Measurements from ENCODE around the gene ARHGAP22.

The ARHGAP22 gene

DNA sequence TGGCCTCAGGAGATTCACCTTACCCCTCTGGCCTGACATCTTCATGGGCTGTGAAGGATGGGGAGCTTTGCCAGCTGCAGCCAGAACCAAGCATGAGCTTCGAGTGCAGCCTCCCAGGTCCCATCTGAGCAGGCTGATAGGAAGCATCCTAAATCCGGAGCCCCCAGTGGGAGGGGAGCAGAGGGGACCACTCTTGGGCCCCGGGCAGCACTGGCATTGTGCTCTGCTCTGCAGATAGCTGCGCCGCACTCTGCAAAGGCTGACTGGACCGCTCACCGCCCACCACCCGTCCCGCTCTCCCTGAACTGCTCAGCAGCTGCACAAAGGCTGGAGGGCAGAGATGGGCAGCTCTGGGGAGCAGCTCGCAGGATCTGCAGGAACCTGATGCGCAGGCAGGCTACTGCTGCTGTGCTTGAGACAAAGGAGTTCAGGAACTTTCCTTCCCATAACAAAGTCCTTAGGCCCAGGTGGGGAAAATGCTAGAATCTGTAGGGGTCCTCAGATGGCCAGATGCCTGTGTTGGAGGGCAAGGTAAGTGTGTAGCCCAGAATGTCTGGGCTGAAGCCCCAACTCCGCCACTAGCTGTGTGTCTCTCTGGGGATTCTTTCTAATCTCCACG, 51.8 kb downstream of the ARHGAP22 start:
- no peak for DNase-seq (ENCODE audit: low read depth)

DNA sequence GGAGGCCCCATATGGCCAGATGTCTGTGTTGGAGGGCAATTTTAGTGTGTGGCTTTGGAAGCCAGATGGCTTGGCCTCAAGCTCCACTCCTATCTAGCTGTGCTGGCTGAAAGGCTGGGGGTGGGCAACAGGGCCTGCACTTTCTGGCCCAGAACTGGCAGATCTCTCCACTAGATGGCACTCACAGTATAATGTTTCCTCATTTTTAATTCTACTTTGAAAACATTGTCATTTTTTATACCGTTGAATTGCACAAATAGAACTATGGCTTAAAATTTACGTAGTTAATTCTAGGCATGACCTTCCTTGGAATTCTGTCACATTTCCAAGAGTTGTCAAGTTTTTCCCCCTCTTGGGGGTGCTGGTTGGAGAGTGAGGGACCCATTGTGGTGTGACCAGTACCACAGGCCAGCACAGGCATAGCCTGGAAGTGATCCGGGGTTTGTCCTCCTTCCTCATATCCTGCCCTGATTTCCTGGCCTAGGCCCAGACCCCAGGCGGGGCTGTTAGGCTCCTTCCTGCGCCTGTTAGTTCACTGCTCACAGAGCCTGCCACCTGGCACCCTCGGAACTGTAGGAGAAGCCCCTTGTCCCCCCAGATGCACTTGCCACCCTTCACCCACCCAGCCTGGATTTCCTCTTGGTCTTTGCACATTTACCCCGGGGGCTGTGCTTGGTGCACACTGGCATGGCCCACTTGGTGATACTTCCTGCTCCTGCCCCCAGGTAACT, 52.8 kb downstream of the ARHGAP22 start:
- no peak for DNase-seq (ENCODE audit: low read depth)

DNA sequence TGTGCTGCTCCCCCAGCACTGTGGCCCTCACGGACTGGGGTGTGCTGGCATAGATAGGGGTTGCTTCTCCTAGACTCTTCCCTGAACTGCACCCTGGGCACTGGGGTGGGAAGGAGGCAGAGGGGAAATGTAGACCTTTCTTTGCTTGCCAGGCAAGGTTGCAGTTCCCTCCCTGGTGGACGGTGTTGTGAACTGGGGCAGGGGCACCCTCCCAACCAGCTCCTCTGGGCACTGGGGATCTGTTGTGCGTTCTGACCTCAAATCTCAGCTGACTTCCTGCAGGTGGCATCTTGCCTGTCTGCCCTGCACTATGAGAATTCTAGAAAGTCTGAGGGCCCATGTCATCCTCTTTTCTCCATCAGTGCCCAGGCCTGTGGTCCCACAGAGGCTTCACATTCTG, 53.9 kb downstream of the ARHGAP22 start:
- DNase-seq (ENCODE audit: low read depth) = no peak

DNA sequence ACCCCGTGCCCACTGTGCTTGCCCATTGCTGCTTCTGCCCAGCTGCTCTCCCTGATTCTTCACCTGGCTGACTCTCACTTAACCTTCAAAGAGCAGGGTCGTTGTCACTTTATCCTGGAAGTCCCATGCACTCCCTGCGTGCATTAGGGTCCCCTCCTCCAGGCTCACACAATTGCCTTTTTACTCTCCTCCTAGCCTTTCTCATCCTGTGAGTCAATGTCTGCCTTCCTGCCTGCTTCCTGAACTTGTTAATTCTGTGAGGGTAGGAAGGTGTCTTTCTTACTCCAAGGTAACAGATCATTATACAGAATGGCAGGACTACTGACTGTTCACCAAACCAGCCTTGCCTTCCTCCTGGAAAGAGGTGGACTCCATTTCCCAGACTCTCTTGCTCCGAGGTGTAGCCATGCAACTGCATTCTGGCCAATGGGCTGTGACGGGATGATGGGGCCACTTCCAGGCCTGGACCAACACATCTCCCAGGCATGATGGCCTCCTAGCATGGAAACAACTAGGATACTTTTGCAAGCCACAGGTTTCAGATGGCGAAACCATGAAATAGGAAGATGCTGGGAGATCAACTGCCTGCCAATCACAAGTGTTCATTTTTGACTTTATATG, 54.7 kb downstream of the ARHGAP22 start:
- DNase-seq (ENCODE audit: low read depth) = no peak

DNA sequence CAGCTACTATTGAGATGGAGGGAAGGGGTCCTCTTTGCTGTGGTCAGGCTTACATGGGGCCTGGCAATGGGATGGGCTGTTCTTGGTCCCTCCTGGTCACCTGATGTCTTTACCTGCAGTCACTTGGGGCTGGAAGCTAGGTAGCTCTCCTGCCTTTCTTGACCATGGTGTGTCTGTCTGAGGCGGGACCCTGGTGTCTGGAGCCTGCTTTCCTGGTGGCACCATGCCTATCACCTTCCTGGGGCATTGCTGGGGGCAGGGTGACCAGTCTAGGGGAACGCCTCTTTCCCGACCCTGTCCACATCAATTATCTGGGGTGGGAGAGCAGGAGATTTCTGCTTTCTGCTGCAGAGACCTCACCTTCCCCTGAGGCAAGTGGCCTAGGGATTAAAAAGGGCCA, 55.6 kb downstream of the ARHGAP22 start:
- no peak for DNase-seq (ENCODE audit: low read depth)

DNA sequence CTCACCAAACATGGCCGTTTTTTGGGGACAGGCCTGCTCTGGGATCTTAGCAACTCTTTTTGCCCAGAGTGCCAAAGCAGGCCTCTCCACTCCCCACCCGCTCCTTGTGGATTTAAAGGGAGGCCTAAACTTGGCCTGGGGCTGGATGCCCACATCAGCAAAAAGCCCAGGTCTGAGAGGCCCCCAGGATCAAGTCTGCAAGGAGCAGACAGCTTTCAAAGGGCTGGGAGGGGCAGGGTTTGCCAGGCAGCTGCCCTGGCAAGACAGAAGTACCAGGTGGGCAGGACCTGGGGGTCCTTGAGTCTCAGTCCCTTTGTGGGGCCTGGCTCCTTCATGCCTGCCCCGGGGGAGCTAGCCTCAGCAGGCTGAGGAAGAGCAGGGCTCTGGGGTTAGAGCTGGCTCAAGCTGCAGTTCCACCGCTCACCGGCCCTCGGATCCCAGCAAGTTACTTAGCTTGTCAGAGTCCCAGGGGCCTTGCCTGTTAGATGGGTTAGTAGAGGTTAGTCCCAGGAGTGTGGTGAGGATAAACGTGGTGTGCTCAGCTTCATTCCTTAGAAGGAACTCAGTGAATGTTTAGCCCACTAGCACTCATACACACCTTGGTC, 56.2 kb downstream of the ARHGAP22 start:
- DNase-seq (ENCODE audit: low read depth) = no peak

DNA sequence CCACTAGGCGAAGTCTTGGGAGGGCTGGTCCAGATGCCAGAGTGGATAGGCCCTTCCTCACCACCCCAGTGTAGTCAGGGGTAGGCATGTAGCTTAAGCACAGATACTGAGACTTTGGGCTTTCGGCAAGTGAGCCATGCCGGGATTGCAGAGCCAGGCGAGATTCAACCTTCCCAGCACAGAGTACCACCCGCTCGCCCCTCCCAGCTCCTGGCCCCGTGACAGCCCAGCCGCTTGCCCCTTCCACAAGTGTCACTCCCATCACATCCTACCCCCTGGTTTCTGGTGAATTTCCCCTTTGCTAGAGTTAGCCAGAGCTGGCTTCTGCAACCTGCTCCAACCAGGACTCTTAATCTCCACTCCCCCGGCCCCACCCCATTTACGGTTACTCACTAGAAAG, 56.9 kb downstream of the ARHGAP22 start:
- no peak for DNase-seq (ENCODE audit: low read depth)

DNA sequence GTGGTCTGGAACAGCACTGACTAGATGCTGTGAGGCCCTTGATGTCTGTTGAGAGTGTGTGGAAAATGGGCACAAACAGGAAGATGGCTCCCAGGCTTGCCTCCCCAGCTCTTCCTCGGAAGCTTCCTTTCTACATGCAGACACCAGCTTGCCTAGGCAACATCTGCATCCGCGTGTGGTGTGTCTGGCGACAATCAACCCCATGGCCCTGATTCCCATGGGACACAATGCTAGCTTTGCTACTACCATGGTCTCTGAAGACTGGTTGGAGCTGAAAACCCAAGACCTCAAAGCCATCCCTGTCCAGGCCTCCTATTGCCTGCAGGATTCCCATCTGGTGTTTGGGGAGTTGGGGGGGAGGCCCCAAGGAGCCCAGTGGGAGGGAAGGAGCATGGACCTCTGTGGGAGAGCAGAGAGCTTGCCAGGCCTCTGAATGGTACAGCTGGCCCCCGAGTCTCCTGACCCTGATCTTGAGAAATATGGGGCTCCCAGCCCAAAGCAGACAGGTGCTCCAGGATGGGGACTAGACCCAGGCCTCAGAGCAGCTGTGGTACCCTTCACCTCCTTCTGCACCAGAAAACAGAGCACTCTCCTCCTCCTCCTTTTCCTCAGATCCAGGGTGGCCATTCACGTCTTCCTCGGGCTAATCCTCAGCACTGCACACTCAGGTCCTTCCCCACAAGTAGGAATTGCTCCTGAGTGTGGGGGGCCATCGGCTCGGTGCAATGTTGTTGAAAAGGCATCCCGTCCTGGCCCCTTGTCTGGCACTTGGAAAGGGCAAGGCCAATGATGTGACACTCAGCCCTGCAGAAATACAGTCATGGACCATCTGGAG, 57.6 kb downstream of the ARHGAP22 start:
- no peak for DNase-seq (ENCODE audit: low read depth)

DNA sequence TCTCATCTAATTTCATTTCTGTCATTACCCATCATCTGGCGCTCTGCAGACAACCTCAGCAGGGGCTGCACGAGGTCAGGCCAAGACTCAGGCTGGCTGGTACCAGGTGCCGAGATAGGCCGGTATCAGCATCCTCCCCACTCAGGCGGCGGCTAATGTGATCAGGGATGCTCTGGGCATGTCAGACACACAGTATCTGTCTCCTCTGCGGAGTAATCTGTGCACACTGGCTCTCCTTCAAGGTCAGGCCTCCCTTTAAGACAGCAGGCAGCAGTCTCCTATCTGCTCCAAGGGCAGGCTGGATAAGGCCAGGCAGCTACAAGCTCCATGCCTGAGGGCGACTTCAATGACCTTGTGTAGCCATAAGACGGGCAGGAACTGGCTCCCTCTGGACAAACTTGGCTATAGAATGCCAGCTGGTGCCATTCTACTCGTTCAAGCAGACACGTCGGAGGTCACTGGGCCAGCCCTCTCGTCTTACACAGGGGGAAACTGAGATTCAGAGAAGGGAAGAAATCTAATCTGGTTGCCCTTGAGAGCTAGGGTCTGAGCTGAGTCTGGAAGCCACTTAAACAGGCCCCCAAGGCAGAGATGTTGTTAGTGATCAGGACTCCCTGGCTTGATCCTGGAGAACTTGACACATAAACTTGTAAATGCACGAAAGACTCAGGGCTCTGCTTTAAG, 59.3 kb downstream of the ARHGAP22 start:
- DNase-seq (ENCODE audit: low read depth) = no peak

DNA sequence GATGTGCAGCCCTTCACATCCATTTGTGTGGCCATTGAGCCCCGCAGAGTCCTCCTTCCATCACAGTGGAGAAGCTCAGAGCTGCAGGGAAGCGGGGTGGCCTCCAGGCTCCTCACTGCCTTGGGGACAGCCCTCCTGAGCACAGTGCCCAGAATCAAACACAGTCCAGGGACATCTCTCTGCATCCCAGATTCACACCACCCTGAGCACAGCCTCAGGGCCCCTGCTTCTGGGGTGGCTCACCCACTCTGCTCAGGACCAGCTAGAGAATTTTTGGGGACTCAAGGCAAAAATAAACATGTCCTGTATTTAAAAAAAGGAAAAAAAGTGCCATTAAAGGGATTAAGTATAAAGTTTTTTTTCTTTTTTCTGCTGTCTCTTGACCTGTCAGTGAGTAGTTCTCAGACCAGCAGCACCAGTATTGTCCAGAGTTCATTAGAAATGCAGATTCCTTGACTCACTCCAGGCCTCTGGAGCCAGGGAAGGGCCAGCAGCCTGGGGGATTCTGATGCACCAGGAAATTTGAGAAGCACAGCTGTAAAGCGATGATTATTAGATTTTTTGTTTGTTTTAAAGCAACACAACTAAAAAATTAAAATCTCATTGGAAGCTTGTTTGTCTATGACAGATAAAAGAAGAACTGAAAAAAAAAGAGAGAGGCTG, 61.6 kb downstream of the ARHGAP22 start:
- no peak for DNase-seq (ENCODE audit: low read depth)

DNA sequence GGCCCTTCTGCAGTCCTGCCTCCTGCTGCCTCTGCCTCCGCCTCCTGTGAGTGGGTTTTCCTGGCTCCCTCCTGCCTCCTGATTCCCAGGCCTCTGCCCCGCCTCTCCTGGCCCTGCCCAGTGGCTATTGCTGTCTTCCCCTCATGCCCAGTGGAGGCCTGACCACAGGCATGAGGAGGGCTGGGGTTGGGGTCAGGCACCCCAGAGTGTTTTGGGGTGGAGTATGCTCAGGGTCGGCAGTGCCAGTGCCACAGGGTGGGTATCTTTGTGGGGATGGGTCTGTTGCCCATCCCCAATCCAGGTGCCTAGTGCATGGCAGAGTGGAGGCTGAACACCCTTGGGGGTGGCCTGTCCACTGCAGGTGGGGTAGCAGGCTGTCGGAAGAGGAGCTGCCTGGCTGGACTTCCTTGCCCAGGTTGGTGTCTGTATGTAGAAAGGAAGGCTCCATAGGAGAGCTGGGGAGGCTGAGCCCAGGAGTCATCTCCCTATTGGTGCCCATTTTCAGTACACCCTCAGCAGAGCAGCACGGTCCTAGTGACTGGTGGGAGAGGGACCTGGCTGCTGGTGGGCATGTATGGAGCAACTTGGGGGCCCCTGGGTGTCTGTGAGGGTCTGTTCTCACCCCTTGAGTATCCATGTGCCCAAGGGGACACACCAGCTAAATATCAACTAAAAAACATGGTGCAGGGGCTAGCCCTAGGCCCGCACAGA, 62.2 kb downstream of the ARHGAP22 start:
- no peak for DNase-seq (ENCODE audit: low read depth)

DNA sequence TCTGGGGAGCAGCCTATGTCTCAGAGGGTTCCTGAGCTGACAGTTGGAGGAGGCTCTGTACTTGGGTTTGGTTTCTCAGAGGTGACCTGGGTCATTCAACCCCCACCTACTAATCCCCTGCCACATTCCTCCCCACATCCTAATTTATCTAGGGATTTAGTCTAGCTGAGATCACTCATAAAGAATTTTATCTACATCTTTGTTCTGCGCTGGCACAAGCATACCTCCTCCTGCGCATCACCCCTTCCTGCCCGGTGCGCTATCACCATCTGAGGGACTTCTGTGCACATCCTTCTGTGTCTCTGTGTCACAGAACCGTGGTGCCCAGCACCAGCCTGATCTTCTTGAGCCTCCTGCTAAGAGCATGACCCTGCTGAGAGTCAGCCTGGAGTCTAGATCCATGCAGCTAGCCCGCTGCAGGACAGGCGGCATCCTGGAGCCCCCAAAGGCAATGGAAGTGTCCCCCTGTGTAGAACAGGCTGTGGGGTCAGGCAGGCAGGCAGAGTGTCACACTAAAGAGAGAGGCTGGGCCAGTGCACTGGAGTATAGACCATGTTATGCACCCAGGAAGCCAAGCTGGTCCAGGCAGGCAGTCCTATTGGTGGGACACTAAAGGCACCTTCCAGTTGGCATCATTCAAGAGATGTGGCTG, 63.6 kb downstream of the ARHGAP22 start:
- DNase-seq (ENCODE audit: low read depth) = no peak

DNA sequence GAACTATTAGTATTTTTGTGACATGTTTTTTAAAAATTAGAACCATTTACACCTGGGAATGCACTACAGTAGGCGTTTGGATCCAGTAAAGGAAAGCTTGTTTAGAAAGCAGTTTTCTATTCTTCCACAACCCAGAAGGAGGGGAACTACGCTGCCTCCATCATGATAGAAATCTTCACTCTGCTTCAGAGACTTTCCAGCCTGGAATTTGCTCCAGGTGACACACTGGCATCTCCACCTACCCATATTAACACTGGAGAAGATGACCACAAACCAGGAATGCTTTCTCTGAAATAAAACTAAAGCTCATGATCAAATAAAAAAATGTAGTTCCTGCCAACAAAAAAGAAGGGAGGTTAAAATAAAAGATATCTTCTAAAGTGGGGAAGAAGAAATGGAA, 66.3 kb downstream of the ARHGAP22 start:
- DNase-seq (ENCODE audit: low read depth) = no peak

DNA sequence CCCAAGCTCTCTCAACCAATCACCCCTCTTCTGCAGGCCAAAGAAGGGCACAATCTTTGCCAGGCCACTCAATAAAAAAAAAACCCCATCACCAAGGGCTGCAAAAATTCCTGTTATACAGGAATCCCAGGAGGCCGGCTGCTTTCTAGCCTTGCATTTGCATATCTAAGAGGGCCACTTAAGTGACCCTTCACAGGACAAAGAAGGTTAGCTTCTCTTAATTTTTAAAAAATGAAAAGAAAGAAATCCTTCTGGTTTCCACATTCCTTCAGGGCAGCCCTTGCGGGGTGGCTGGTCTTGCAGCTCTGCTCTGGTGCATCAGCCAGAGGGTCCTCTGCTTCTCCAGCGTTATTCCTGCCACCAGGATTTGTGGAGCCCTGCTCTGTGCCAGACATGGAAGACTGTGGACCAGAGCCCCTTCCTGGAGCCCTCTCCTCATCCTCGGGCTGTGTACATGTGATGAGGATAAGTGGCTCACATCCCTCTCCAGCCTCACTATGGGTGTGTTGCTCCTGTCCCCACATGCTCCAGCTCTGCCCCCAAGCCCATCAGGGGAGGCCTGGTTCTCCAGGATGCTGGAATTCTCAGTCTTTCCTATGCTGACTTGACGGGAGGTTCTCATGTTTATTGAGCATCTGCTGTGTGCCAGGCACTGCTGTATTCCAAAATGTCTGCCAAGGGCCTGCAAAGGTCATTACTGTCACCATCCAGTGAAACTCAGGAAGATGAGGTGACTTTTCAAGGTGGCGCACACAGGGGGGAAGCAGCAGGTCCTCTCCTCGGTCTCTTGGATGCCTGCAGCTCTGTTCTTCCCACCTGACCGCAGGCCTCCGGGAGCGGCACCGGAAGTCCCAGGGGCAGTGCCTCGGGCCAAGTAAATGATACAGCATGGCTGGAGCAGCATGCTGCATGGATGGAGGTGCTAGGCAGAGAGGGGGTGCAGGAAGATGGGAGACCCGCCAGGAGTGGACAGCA, 67.7 kb downstream of the ARHGAP22 start:
- DNase-seq (ENCODE audit: low read depth) = no peak

DNA sequence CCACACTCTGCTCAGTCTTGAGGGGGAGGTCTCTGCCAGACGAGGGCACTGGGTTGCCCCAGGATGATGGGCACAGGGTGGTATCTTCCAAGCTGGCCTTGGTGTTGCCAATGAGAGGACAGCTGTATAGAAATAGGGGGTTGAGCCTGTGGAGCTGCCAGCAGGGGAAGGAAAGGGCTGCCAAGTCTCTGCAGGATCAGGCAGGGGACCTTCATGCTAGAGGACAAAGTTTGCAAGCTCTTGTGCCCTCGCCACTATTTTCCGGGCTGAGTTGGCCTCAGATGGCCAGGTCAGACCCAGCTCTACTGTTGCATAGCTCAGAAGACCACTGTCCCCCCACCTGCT, 68.7 kb downstream of the ARHGAP22 start:
- DNase-seq (ENCODE audit: low read depth) = no peak

DNA sequence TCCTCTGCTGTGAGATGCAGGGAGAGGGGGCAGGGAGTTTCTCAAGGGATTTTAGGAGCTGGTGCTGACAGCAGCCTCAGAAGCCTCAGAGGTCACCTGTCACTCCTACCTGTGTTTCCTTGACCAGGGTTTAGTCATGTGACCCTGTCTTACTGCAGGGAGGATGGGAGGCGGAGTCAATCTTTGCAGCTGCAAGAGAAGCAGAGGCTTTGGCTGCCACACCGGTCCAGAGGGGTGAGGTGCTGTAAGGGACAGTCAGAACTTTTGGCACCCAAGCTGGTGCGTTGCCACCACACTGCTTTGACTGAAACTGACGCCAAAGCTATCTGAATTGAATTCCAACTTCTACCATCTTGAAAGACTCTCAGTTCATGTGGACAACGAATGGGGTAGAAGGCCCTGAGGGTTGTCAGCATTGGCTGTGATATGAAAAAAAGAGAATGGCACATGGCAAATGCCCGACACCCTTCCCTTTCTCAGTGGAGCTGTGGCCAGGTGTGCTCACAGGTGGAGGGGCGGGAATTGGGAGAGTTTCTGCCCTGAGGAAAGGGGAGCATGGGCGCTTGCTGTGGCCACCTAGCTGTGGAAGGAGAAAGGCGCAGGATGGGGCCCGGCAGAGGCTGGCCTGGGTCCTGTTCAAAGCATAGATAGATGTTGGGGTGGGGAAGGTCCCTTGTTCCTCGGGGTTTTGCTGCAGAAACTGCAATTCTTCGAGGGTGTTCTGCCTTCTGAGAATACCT, 69.3 kb downstream of the ARHGAP22 start:
- DNase-seq (ENCODE audit: low read depth) = no peak

DNA sequence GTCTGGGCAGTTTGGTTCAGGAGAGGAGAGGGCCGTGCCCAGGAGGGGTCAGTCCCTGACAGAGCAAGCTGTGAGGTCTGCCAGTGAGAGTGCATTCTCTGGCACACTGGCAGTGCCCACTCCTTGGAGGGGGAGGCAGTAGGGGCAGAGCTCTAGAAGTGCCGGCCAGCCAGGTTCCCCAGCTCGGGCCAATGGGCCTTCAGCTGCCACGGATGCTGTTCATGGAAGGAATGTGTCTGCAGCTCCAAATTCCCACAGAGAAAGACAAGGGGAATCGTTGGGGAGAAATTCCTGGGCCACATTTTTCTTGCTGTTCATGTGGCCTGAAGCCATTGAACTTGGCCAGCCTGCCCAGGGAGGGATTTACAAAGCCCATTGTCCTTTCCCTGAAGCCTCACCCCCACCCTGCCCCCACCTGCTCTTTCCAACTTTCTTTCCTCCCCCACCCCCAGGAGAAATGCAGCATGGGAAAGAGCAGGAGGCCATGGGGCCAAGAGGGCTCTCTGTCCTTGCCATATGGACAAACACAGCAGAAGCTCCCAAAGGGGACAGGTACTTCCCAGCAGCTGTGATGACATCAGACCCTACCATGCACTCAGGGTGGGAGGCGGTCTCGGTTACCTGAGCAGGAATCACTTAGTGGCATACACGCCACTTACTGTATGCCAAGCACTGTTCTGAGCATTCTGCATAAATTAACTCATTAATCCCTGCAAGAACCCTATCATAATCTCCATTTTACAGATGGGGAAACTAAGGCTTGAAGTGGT, 70.7 kb downstream of the ARHGAP22 start:
- peak; percentile 47 for DNase-seq (ENCODE audit: low read depth)
